ENCODE data around the gene NAGS. TPM values are rescaled to one million over a fixed set of nuclear protein-coding genes. Genes with fewer than 3 reads are reported as not detected.
A peak's percentile ranks its signal among the peaks of the same experiment; 100 is the strongest.
"Not testable (repeated sequence)": the region's sequence is repeated elsewhere in the genome, so short reads cannot be mapped to it uniquely, and the experiment has no call there.

The NAGS gene, protein sequence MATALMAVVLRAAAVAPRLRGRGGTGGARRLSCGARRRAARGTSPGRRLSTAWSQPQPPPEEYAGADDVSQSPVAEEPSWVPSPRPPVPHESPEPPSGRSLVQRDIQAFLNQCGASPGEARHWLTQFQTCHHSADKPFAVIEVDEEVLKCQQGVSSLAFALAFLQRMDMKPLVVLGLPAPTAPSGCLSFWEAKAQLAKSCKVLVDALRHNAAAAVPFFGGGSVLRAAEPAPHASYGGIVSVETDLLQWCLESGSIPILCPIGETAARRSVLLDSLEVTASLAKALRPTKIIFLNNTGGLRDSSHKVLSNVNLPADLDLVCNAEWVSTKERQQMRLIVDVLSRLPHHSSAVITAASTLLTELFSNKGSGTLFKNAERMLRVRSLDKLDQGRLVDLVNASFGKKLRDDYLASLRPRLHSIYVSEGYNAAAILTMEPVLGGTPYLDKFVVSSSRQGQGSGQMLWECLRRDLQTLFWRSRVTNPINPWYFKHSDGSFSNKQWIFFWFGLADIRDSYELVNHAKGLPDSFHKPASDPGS
- 0.25 and 0.58 TPM in 2 replicates for total RNA-seq (2014; rRNA removed; shearing (Covaris generic))
- 0.56 TPM in 1 of 2 replicates, not detected in the other for polyA plus RNA-seq (2014; cell fraction: nucleus; rRNA removed)

DNA sequence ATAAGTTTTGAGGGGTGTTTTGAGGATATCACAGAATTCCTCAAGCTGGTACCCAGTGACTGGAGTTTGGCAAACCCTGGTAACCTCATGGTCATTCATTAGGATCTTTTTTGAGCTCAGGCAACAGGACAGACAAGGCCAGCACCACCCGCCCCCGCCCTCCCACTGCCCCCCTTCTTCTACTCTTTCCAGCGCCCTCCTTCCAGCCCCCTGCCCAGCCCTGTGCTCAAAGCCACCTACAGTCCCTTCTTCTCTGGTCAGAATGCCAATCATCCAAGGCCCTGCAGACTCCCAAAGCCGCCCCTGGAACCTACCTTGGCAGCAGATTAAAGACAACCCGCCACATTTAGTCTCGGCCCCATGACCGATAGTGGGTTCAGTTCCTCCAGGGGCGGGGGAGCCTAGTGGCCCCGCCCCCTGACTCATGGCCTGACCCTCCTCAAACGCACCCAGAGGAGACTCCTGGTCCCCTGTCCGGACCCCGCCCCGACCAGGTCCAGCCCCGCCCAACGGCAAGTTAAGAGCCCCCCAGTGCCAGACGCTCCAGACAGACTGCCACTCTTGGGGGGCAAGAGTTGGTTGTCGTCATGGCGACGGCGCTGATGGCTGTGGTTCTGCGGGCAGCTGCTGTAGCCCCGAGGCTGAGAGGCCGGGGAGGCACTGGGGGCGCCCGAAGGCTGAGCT lies at the start of gene NAGS:
NAGS (plus strand) TSS at position 546 of the 684 bp plus-strand sequence; CDS start at position 588, 42 bp downstream.
- no peak for DNase-seq (ENCODE audit: extremely low read depth, low read depth)

DNA sequence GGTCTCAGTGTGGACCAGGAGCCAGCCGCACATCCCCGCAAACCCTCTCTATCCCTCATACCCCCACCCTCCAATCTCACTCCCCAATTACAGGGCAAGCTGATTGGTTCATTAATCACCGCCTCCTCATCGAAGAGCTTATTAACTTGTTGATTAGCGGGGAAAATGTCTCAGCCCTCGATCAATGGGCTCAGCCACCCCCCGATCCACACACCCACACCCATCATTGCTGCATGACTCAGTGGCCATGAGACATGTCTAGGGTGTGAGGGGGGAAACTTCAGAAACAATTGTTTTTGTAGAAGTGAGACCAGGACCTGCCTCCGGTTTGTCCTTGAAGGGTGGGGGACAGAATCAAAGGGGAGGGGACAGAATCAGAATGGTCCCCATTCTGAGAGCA lies 48.2 kb upstream of the NAGS start:
- DNase-seq (ENCODE audit: extremely low read depth, low read depth): no peak

DNA sequence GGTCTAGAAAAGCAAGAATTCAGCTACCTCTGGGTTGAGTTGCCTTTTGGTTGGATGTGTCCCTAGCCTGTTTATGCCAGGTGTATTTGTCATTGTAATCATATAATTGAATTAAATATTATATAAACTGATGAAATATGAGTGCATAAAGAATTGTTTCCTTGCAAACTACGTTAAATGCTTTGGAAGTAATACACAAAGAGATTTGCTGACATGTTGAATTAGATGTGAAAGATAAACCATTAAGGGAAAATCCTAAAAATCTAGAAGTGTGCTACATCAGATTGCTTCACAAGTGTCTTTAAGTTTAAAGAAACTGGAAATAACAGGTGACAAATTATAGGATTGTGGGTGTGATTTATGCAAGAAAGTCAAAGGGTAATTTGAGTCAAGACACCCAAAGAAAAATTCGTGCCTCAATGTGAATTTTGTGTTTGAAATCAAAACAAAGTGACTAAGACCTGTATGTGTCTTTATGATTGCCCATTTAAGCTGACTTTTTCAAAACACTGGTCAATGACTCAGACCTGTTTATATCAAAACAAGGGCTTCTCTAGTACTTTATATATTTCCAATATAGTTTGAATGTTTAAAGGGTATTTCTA lies 45.6 kb upstream of the NAGS start:
- peak; percentile 17 for DNase-seq (ENCODE audit: extremely low read depth, low read depth)

DNA sequence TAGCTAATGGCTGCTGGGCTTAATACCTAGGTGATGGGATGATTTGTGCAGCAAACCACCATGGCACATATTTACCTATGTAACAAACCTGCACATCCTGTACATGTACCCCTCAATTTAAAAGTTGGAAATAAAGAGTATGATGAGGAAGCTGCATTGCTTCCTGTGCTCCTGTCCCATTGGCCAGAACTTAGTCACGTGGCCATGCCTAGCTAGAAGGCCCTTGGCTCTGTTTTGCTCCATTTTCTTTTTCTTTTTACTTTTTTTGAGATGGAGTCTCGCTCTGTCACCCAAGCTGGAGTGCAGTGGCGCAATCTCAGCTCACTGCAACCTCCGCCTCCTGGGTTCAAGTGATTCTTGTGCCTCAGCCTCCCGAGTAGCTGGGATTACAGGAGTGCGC lies 43.1 kb upstream of the NAGS start:
- not testable (repeated sequence) for DNase-seq (ENCODE audit: extremely low read depth, low read depth)

DNA sequence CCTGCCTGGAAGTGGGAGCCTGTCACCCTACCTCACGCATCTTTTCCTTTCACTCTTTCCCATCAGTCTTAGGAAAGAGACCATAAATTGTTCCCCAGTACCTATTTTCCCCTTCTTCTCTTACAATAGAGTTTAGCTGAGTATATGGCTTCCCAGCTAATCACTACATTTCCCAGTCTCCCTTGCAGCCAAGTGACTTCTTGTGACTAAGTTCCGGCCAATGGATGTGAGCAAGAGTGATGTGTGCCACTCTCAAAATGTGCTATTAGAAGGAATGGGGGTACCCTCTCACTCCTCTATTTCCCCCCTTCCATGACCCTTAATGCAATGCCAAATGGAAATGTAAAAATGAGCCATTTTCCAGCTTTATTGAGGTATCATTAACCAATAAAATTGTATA lies 42.5 kb upstream of the NAGS start:
- DNase-seq (ENCODE audit: extremely low read depth, low read depth): no peak

DNA sequence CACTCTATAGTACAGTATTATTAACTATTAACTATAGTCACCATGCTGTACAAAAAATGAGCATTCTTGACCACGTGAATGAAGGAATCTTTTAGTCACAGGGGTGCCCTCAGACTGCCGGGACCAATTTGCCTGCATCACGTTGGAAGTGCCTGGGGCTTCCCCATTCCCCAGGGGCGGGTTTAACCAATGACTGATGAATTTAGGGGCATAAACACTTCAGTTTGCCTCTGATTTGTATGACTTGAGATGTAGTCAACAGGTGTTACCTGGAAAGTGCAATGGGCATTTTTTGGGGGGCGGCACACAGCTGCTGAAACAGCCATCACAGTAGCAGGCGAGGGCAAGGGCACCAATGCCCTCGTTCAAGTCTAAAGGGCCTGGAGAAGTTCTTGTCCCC lies 41.9 kb upstream of the NAGS start:
- DNase-seq (ENCODE audit: extremely low read depth, low read depth): no peak

- no peak for DNase-seq (ENCODE audit: extremely low read depth, low read depth)
Measured at GRCh38 chr17:43966276-43966675, 38.1 kb upstream of the NAGS start.

- DNase-seq (ENCODE audit: extremely low read depth, low read depth): no peak
Measured at GRCh38 chr17:43967251-43967875, 37.1 kb upstream of the NAGS start.

DNA sequence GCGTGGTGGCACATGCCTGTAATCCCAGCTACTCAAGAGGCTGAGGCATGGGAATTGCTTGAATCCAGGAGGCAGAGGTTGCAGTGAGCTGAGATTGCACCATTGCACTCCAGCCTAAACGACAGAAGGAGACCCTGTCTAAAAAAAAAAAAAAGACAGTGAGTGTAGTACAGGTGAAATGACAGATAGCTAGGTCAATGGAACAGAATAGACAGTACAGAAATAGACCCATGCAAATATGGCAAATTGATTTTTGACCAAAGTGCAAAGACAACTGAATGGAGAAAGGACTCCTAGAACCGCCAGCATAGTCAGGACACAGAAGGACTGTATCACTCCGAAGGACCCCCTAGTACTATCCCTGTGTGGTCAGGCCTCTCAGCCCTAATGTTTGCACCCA lies 34.1 kb upstream of the NAGS start:
- no peak for DNase-seq (ENCODE audit: extremely low read depth, low read depth)

DNA sequence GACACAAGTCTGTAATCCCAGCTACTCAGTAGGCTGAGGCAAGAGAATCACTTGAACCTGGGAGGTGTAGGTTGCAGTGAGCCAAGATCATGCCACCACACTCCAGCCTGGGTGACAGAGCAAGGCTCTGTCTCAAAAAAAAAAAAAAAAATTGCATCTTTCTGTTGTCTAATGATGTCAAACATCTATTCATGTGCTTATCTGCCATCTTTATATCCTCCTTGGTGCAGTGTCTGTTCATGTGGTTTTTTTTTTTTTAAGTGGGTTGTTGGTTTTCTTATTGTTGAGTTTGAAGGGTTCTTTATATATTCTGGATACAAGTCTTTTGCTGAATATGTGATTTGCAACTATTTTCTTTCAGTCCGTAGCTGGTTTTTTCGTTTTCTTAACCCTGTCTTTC lies 33.0 kb upstream of the NAGS start:
- DNase-seq (ENCODE audit: extremely low read depth, low read depth): not testable (repeated sequence)

DNA sequence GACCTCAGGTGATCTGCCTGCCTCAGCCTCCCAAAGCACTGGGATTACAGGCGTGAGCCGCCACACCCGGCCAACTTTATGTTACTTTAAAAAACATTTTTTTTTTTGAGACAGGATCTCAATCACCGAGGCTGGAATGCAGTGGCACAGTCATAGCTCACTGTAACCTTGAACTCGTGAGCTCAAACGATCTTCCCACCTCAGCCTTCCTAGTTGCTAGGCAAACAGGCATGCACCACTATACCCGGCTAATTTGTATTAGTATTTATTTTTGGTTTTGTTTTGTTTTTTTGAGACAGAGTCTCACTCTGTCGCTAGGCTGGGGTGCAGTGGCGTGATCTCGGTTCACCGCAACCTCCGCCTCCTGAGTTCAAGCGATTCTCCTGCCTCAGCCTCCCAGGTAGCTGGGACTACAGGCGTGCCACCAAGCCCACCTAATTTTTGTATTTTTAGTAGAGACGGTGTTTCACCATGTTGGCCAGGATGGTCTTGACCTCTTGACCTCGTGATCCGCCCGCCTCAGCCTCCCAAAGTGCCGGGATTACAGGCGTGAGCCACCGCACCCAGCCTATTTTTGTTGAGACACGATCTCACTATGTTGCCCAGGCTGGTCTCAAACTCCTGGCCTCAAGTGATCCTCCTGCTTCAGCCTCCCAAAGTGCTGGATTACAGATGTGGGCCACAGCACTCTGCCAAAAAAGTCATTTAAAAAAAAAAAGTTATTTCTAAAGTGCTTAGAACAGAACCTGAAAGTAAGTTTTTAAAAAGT lies 31.8 kb upstream of the NAGS start:
- DNase-seq (ENCODE audit: extremely low read depth, low read depth): not testable (repeated sequence)

GRCh38 chr17:43974382-43975266 lies 29.8 kb upstream of the NAGS start:
- DNase-seq (ENCODE audit: extremely low read depth, low read depth): no peak

DNA sequence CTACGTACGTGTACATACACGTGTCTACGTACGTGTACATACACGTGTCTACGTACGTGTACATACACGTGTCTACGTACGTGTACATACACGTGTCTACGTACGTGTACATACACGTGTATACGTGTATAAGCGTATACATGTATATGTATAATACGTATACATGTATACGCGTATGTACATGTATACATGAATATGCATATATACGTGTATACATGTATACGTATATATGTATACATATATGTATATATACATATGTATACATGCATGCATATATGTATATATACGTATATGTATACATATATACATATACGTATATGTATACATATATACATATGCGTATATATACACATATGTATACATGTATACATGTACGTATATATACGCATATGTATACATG lies 28.5 kb upstream of the NAGS start:
- DNase-seq (ENCODE audit: extremely low read depth, low read depth): no peak

DNA sequence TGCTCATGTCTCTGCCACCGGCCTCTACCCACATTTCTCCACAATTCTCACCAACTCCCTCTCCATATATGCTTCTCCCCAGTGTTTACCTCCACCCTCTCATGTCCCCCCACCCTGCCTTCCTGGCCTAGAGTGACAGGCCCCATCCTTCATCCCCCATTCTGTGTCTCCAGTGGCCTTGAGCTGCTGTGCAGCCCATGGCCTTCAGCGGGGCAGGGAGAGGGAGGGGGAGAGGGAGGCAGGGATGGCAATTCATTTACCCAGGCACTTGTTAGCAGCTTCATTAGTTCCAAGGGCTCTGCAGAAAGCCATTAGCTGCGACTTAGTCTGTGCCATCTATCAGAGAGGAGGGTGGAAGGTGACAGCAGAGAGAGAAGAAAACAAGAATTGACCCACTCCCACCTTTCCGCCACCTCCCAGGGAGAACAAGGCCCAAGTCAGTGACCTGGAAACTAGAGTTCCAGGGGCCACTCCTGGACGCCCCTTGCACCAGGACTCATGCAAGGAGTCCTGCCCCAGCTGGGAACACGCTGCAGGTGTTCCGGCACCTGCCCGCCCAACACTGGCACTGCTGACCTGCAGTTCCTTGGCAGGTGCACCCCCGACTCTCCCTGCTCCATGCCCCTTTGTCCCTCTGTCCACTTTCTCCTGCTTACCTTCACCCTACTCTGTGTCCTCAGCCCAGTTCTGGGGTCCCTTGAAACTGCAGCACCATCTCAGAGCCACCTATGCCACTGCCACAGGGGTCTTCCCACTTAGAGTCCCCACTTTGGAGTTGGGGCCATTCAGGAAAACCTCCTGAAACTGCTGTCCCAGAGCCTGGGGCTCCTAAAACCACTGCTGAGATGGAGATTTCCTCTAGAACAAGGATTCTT lies 27.2 kb upstream of the NAGS start:
- no peak for DNase-seq (ENCODE audit: extremely low read depth, low read depth)

DNA sequence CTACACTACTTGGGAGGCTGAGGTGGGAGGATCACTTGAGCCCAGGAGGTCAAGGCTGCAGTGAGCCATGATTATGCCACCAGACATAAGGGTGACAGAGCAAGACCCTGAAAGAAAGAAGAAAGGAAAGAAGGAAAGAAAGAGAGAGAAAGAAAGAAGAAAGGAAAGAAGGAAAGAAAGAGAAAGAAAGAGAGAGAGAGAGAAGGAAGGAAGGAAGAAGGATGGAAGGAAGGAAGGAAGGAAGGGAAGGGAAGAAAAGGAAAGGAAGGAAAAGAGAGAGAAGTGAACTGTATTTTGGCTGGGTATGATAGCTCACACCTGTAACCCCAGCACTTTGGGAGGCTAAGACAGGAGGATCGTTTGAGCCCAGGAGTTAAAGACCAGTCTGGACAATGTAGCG lies 26.3 kb upstream of the NAGS start:
- no peak for DNase-seq (ENCODE audit: extremely low read depth, low read depth)

DNA sequence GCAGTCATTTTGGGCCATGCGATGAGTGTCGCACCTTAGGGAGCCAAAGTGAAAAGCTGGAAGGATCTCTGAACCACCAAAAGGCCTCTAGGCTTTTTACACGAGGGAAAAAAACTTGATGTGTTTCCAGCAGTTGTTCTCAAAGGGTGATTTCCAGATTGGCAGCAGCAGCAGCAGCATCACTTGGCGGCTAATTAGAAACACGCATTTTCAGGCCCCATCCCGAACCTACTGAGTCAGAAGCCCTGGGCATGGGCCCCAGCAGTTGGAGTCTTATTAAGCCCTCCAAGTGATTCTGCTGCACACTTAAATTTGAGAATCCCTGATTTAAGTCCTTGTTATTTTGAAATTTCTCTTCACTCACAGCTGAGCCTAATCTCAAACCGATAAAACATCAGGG lies 25.4 kb upstream of the NAGS start:
- no peak for DNase-seq (ENCODE audit: extremely low read depth, low read depth)

- DNase-seq (ENCODE audit: extremely low read depth, low read depth): no peak
Measured at GRCh38 chr17:43979671-43980070, 24.8 kb upstream of the NAGS start.

- no peak for DNase-seq (ENCODE audit: extremely low read depth, low read depth)
Measured at GRCh38 chr17:43982171-43982570, 22.3 kb upstream of the NAGS start.

Data from NCI-H460 (cell line).